Ovary (tissue), 9 donors: ENCODE data around the gene SIGLECL1. TPM values are rescaled to one million over a fixed set of nuclear protein-coding genes. Genes with fewer than 3 reads are reported as not detected.

Source experiments
- DNase-seq, 5 donors: peaks; one replicate each; pipeline ENCODE4 v3.0.0-alpha.2; 2019 to 2020
- H3K27ac ChIP-seq, 2 donors: fragments of 200-600 bp; one replicate each; pipeline versions ENCODE4 v1.5.1 to v1.8.0; 2019 to 2022
- H3K27me3 ChIP-seq: fragments of 200-600 bp; one replicate; pipeline ENCODE4 v1.8.0; 2022
- H3K36me3 ChIP-seq: fragments of 200-600 bp; sonication (generic); one replicate; pipeline ENCODE4 v1.5.1; 2019
- H3K4me1 ChIP-seq: one replicate; pipeline ENCODE4 v1.8.1; 2013; ENCODE audit warnings: mild to moderate bottlenecking, moderate library complexity; ENCODE audit not compliant: insufficient read depth
- H3K4me3 ChIP-seq: fragments of 200-600 bp; sonication (generic); one replicate; pipeline ENCODE4 v1.5.1; 2017
- H3K9me3 ChIP-seq, 2 donors: fragments of 200-600 bp in 1 of 2; sonication (generic) in 1 of 2; one replicate each; pipeline versions ENCODE4 v1.5.1 to v1.8.1; 2013 to 2019; ENCODE audit warnings: mild to moderate bottlenecking in 1 of 2, moderate library complexity in 1 of 2
- CTCF ChIP-seq, 3 donors: fragments of 450-650 bp in 2 of 3; fragments of 200-600 bp in 1 of 3; IDR thresholded peaks; one replicate each; pipeline versions ENCODE4 v1.5.1 to v1.8.0; 2016 to 2022; ENCODE audit warnings: antibody characterized with exemption in 3 of 3, mild to moderate bottlenecking in 1 of 3
- EP300 ChIP-seq: sonication (generic); formaldehyde crosslinking; IDR thresholded peaks from one replicate; pipeline ENCODE4 v1.6.1; 2017; ENCODE audit warnings: antibody characterized with exemption
- POLR2A ChIP-seq: fragments of 450-650 bp; IDR thresholded peaks from one replicate; pipeline ENCODE4 v1.6.1; 2017; ENCODE audit warnings: antibody characterized with exemption, mild to moderate bottlenecking, moderate library complexity
- WGBS, 3 donors: extraction: QIAGEN DNeasy Blood & Tissue Kit in 1 of 3; methylation state at CpG; one replicate each; pipeline versions ENCODE4 v1.1.5 to v1.1.7; 2013 to 2017; 5-methylcytosine and 5-hydroxymethylcytosine counted together
- intact Hi-C, 4 donors: fragments of 100-400 bp; cut with DNase I; formaldehyde crosslinking; loops; one replicate each; pipeline versions ENCODE4 v1.11.0 to v1.15.1; 2022 to 2023
- polyA plus RNA-seq, 2 donors: library from polyadenylated mRNA; stranded (reverse); fragments of 200-250 nt in 1 of 2; fragments of 350-450 nt in 1 of 2; fragmentation: Illumina TruSeq in 1 of 2; extraction: RNeasy Lipid Tissue Mini Kit (QIAGEN cat#74804) in 1 of 2; gene quantifications; one replicate each; pipeline ENCODE4 v1.2.3, GENCODE V29; 2013 to 2014
- total RNA-seq, 7 donors: library from RNA; depleted of rRNA in 2 of 7; stranded (reverse); fragments of >200 nt in 2 of 7; fragmentation: NEBNext Ultra II Directional in 3 of 7; extraction: Animal tissue kit (Norgen Biotek cat#: 25700) in 3 of 7; gene quantifications; one replicate each; pipeline versions ENCODE4 v1.1.0 to v1.2.4, GENCODE V29; 2016 to 2023
- donor health status: DM: no; HTN: no; CAD: no; lungs with moderate emphysema.
- donor health status: DM: no; HTN: no; CAD: no.
- donor health status: Bipolar disorder and iron deficiency.
- donor health status: DM: yes; HTN: yes; CAD: no.
- donor health status: DM: no; HTN: no; CAD: no.
- donor health status: DM: yes; HTN: yes; CAD: no.

SIGLECL1 gene
- total and polyA plus RNA-seq, 9 donors, result not detected

DNA sequence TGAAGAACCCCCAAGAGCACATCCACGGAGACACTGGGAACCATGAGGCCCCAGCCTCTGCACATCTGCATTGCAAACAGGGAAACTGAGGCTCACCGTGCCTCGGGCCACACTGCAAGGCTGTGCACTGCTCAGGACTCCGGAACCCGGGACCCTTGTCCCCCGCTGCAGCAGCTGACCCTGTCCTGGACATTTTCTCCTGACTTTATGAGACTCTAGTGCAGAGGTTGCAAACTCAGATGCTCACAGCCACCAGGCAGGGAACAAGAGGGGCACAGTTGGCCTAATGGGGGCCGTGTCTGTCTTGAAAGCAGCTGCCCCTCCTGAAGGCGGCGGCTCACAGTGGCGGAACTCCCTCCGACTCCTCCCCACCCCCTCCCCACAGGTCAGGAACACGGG is 44.1 kb downstream of the SIGLECL1 start:
- no peaks in the 10 kb centered on the region for H3K27me3 ChIP-seq
- H3K27ac ChIP-seq, result no peak overlapping the region
- no peaks in the 10 kb centered on the region for H3K9me3 ChIP-seq
- no peaks in the 10 kb centered on the region for H3K36me3 ChIP-seq
- H3K4me3 ChIP-seq, result no peak overlapping the region
- no peaks in the 10 kb centered on the region for H3K4me1 ChIP-seq
- WGBS, 3 donors, result 43 to 51% (median 48%) methylated on average over 12 of the region's 12 CpGs
- TF ChIP-seq POLR2A, result no peak
- TF ChIP-seq CTCF (IDR thresholded peaks at IDR 0.05), result no peak
- no peak for TF ChIP-seq EP300
- intact Hi-C loops, result no loop called here
- no peak for DNase-seq

- H3K9me3 ChIP-seq, result no peaks in the 10 kb centered on the region
- H3K27ac ChIP-seq, result no peak overlapping the region
- H3K4me3 ChIP-seq, result no peak overlapping the region
- 26 to 40% (median 30%) methylated on average over 15 of the region's 15 CpGs for WGBS, 3 donors
- no peak for DNase-seq
- intact Hi-C loops, result no loop called here
- H3K27me3 ChIP-seq, result no peaks in the 10 kb centered on the region
- no peaks in the 10 kb centered on the region for H3K36me3 ChIP-seq
- no peaks in the 10 kb centered on the region for H3K4me1 ChIP-seq
- TF ChIP-seq POLR2A (no peak), EP300 (no peak), CTCF (IDR thresholded peaks at IDR 0.05) (no peak)
Measured at GRCh38 chr19:51295382-51296126, 44.7 kb downstream of the SIGLECL1 start.

GRCh38 chr19:51296336-51297093 is 45.6 kb downstream of the SIGLECL1 start:
- TF ChIP-seq POLR2A (no peak), CTCF (IDR thresholded peaks at IDR 0.05) (no peak), EP300 (no peak)
- Histone ChIP-seq H3K27me3 (no peaks in the 10 kb centered on the region), H3K9me3 (no peaks in the 10 kb centered on the region), H3K36me3 (no peaks in the 10 kb centered on the region), H3K4me3 (no peak overlapping the region), H3K27ac (no peak overlapping the region), H3K4me1 (no peaks in the 10 kb centered on the region)
- no peak for DNase-seq
- intact Hi-C loops, result no loop called here
- WGBS, 3 donors, result 48 to 55% (median 52%) methylated on average over 9 of the region's 9 CpGs

DNA sequence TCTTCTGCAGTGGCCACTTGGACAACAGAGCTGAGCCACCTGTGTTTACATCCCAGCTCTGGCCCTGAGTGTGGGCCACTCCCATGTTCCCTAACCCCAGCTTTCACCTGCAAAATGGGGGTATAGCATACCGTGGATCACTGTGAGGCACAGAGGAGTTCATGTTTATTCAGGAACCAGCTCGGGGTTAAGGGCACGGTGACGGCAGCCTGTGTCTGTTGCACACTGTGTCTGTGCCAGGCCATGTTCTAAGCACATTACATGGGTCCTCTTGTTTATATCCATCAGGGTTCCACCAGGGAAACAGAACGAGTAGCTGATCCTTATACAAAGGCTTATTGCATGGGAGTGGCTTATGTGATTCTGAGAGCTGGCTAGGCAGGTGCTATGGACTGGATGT is 46.5 kb downstream of the SIGLECL1 start:
- no peaks in the 10 kb centered on the region for H3K27me3 ChIP-seq
- TF ChIP-seq POLR2A, result no peak
- no peaks in the 10 kb centered on the region for H3K9me3 ChIP-seq
- no peak overlapping the region for H3K27ac ChIP-seq
- DNase-seq, result no peak
- 62 to 67% (median 66%) methylated on average over 5 of the region's 5 CpGs for WGBS, 3 donors
- H3K4me1 ChIP-seq, result no peaks in the 10 kb centered on the region
- no peaks in the 10 kb centered on the region for H3K36me3 ChIP-seq
- intact Hi-C loops, result no loop called here
- no peak overlapping the region for H3K4me3 ChIP-seq

DNA sequence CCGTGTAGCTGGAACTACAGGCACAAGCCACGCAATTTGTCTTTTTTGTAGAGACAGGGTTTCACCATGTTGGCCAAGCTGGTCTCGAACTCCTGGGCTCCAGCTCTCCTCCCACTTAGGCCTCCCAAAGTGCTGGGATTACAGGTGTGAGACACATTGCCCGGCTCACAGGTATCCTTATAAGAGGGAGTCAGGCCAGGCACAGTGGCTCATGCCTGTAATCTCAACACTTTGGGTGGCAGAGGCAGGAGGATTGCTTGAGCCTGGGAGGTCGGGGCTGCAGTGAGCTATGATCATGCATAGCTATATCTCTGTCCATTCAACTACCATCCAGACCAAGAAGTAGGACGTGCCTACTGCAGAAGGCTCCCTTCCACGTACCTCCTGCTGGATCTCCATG is 50.4 kb downstream of the SIGLECL1 start:
- no peak for TF ChIP-seq EP300
- no peak for TF ChIP-seq POLR2A
- TF ChIP-seq CTCF (IDR thresholded peaks at IDR 0.05), result no peak
- Histone ChIP-seq H3K9me3 (no peaks in the 10 kb centered on the region), H3K36me3 (no peaks in the 10 kb centered on the region), H3K27me3 (no peaks in the 10 kb centered on the region), H3K4me3 (no peak overlapping the region), H3K4me1 (no peaks in the 10 kb centered on the region), H3K27ac (no peak overlapping the region)
- no peak for DNase-seq
- intact Hi-C loops, result no loop called here
- WGBS, 3 donors, result 63 to 77% (median 72%) methylated on average over 7 of the region's 7 CpGs
